Measurements from ENCODE around the gene SLX9.
"Not testable (repeated sequence)": the region's sequence is repeated elsewhere in the genome, so short reads cannot be mapped to it uniquely, and the experiment has no call there.

SLX9 gene

GRCh38 chr21:44902268-44903049 lies 37.4 kb upstream of the SLX9 start:
- no peak for DNase-seq

GRCh38 chr21:44903050-44903685 lies 36.7 kb upstream of the SLX9 start:
- no peak for DNase-seq

DNA sequence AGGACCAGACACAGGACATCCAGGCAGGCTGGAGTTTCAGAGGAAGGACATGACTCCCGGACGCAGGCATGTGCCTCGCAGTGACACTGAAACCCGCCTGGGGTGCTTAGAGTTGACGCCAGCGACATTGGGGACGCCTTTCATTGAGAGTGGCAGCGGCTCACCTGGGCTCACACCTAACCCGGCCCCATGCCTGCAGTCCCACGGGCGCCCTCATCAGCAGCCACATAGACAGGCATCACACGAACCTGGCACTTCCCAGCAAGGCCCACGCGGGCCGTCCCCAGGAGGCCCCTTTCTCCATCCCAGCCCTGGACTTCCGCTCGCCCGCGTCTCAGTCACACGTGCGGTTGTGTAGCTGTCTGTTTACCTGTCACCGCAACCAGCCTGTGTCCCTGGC lies 36.1 kb upstream of the SLX9 start:
- DNase-seq: no peak

GRCh38 chr21:44904141-44904923 lies 35.5 kb upstream of the SLX9 start:
- DNase-seq: no peak

DNA sequence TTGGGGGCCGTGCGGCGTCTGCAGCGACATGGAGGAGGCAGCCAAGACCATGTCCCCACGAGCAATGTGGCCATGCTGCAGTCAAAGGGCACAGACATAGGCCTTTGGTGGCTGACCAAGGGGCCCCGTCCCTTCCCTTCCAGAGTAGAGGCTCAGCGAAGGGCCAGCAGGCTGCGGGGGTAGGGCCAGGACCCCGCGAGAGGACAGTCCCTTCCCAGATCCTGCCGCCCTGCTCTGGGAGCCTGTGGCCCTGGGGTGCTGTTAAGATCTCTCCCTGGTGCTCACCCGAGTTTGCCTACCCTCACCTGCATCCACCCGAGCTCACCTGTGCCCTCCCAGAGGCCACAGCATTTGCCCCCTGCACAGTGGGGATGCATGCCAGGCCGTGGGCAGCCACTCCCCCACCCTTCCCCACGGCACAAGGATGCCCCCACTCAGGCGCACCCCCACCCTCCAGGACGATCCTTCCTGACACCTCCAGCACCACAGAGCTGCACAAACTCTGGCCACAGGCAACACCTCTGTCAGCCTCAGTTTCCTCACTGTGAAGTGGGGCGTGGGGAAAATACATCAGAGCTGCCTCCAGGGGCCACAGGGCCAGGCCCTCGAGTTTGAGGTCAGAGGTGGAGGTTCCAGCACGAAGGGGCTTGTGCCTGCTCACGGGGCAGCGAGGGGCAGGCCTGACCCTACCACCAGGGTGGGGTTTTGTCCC lies 34.7 kb upstream of the SLX9 start:
- DNase-seq: no peak

GRCh38 chr21:44905728-44906090 lies 34.1 kb upstream of the SLX9 start:
- DNase-seq: no peak

- no peak for DNase-seq
These were observed 32.4 kb upstream of the SLX9 start for GRCh38 chr21:44907225-44907965.

GRCh38 chr21:44907966-44908895 lies 31.6 kb upstream of the SLX9 start:
- DNase-seq: peak; percentile 73 to 79

- DNase-seq: no peak
These were observed 30.9 kb upstream of the SLX9 start for GRCh38 chr21:44908908-44909307.

GRCh38 chr21:44909719-44910118 lies 30.1 kb upstream of the SLX9 start:
- DNase-seq: no peak

DNA sequence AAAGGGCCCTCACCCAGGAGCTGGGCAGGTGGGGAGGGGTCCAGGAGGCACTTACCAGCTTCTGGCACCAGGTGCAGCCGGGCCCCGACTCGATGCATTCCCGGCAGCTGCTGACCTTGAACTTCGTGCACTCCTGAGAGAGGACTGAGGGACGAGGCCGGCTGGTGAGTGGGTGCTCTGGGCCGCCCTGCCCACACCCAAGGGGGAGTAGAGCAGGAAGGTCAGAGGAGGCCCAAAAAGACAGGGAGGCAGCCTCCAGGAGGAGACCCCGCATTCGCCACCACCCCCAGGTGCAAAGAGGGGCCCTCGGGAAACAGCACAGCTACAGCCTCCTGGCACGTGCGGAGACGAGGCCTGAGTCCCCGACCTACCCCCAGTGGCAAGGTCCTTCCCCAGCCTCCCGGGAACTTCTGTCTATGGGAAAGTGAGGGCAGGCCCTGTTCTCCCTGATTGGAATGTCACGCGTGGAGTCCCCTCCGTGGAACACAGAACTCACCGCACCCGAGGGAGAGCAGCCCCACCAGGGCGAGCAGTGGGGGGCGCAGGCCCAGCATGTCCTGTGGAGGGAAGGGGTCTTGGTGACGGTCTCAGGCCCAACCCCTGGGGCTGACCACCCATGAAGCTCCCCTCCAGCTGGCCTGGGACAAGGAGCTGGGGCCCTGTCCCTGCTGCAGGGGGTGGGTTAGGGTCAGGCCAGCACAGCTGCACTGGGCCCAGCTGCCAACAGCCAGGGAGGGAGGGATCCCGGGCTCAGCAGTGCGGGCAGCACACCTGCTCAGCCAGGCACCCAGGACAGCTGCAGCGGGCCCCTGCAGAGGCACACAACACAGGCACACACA lies 29.4 kb upstream of the SLX9 start:
- DNase-seq: no peak

GRCh38 chr21:44911068-44911383 lies 28.8 kb upstream of the SLX9 start:
- no peak for DNase-seq

GRCh38 chr21:44911384-44912157 lies 28.3 kb upstream of the SLX9 start:
- DNase-seq: no peak

DNA sequence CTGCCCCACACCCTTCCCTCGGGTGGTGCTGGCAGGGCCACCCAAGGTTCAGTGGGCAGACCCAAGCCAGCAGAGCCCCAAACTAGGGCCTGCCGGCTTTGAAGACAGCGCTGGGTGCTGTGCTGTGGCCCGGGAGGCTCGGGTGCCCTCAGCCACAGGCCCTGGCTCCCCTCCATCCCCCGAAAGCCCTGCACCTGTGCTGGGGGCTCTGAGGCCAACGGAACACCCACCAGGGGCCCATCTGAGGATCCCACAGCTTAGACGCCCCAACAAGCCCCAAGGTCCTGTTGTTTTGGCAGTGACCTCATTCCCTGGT lies 27.7 kb upstream of the SLX9 start:
- no peak for DNase-seq

GRCh38 chr21:44912506-44913412 lies 27.1 kb upstream of the SLX9 start:
- not testable (repeated sequence) for DNase-seq

GRCh38 chr21:44913425-44914175 lies 26.2 kb upstream of the SLX9 start:
- no peak for DNase-seq

DNA sequence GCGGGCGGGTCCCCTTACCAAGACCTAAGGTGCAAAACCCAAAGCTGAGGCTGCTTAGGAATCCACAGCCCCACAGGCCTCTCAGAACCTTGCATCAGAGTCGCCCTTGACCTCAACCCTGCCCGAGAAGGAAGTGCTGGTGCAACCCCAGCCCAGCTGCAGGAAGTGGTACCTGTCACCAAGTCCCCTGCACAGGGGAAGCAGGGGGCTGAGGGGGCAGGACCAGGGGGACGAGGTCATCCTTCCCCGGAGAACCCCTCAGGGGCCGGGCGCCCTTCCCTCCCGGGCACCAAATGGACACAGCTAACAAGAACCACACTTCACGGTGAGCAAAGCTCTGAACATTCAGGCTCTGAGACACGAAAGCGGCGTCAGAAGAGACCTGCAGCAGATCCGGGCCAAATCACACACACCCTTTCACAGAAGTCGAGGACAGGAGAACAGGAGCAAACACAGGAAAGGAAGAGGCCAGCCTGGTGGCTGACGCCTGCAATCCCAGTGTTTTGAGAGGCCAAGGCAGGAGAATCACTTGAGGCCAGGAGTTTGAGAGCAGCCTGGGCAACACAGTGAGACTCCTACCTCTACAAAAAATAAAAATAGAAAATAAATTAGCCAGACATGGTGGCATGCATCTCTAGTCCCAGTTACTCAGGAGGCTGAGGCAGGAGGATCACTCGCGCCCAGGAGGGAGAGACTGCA lies 25.5 kb upstream of the SLX9 start:
- DNase-seq: peak; percentile 36 to 61

Measured in Kasumi-1 (cell line).